HCT116 (cell line): ENCODE results near the gene SMARCAD1. TPM values are rescaled to one million over a fixed set of nuclear protein-coding genes. Genes with fewer than 3 reads are reported as not detected.

Experiments used
- ATAC-seq: fragments of 200-7000 bp; cut with Tn5 transposase; 2 replicates; pipeline ENCODE4 v1.9.1; 2020; ENCODE audit warnings: mild to moderate bottlenecking, moderate library complexity
- BruUV-seq: library from RNA; stranded (reverse); fragments of 400-500 nt; replicated peaks from 2 replicates; lab custom pipeline; 2021; lab: Mats Ljungman, UMichigan
- CTCF ChIA-PET: fragments of 300-600 bp; sonication (Branson Sonifier 250); formaldehyde crosslinking; loops from one replicate; lab custom pipeline; 2021; ENCODE audit warnings: antibody characterized with exemption; lab: Charles Lee
- POLR2A ChIA-PET: fragments of 300-600, 350-600 bp; sonication (Branson Sonifier 250); formaldehyde crosslinking; loops from one replicate; lab custom pipeline; 2021; ENCODE audit warnings: antibody characterized with exemption; lab: Charles Lee
- RAD21 ChIA-PET, 2 experiments: fragments of 300-600 bp; sonication (Branson Sonifier 250); formaldehyde crosslinking; loops; one replicate each; lab custom pipeline; 2023; ENCODE audit warnings: low total read pairs in 2 of 2; ENCODE audit not compliant: uncharacterized antibody in 2 of 2, unreplicated experiment in 2 of 2, low non-redundant PET in 1 of 2; lab: Charles Lee
- DNase-seq: peaks from one replicate; pipeline ENCODE4 v3.0.0-alpha.2; 2010; ENCODE audit warnings: low read depth, low spot score
- H2AFZ ChIP-seq: fragments of 200-600 bp; shearing (Covaris generic), sonication (generic); 2 replicates; pipeline ENCODE4 v1.6.1; 2017; ENCODE audit warnings: low read depth, mixed run types, mixed read lengths, antibody characterized with exemption, low read length; ENCODE audit not compliant: poor library complexity, severe bottlenecking
- H3K27ac ChIP-seq: 2 replicates; pipeline ENCODE4 v1.5.1; 2012; ENCODE audit warnings: low read depth, low read length
- H3K27me3 ChIP-seq: fragments of 200-600 bp; sonication (generic); 2 replicates; pipeline ENCODE4 v1.6.1; 2016; ENCODE audit warnings: mixed run types, low read length, mixed read lengths; ENCODE audit not compliant: insufficient read depth
- H3K36me3 ChIP-seq, 2 experiments: fragments of 200-500 bp in 1 of 2; fragments of 200-600 bp in 1 of 2; sonication (Bioruptor generic) in 1 of 2; sonication (generic) in 1 of 2; 2 replicates each; pipeline versions ENCODE4 v1.5.1 to v1.6.1; 2014 to 2016; ENCODE audit warnings: low read length in 2 of 2, inconsistent platforms in 1 of 2, mixed read lengths in 1 of 2, mixed run types in 1 of 2; ENCODE audit not compliant: insufficient read depth in 2 of 2, control insufficient read depth in 1 of 2
- H3K4me1 ChIP-seq, 2 experiments: fragments of 200-600 bp in 1 of 2; sonication (generic) in 1 of 2; 2 replicates each; pipeline versions ENCODE4 v1.5.1 to v1.6.1; 2012 to 2017; ENCODE audit warnings: low read length in 2 of 2, inconsistent platforms in 1 of 2, mild to moderate bottlenecking in 1 of 2, mixed read lengths in 1 of 2, mixed run types in 1 of 2, moderate library complexity in 1 of 2; ENCODE audit not compliant: insufficient read depth in 2 of 2, control insufficient read depth in 1 of 2
- H3K4me2 ChIP-seq: fragments of 200-600 bp; sonication (generic); 2 replicates; pipeline ENCODE4 v1.6.1; 2017; ENCODE audit warnings: mixed run types, low read length, mixed read lengths
- H3K4me3 ChIP-seq, 2 experiments: fragments of 200-600 bp in 1 of 2; sonication (generic) in 1 of 2; replicated peaks in 1 of 2; 2 replicates each; pipeline ENCODE4 v1.5.1; 2011 to 2016; ENCODE audit warnings: low read length in 2 of 2, control low read depth in 1 of 2, low read depth in 1 of 2, mild to moderate bottlenecking in 1 of 2, mixed read lengths in 1 of 2, mixed run types in 1 of 2
- H3K79me2 ChIP-seq: fragments of 200-600 bp; sonication (generic); 2 replicates; pipeline ENCODE4 v1.6.1; 2017; ENCODE audit warnings: mild to moderate bottlenecking, mixed run types, low read length, moderate library complexity, mixed read lengths; ENCODE audit not compliant: insufficient read depth
- H3K9ac ChIP-seq: fragments of 200-600 bp; sonication (generic); 2 replicates; pipeline ENCODE4 v1.6.1; 2016; ENCODE audit warnings: low read length, mixed read lengths
- H3K9me2 ChIP-seq: fragments of 200-600 bp; sonication (generic), shearing (Covaris generic); 2 replicates; pipeline ENCODE4 v1.6.1; 2017; ENCODE audit warnings: mixed run types, mild to moderate bottlenecking, moderate library complexity; ENCODE audit not compliant: insufficient read depth
- H3K9me3 ChIP-seq, 2 experiments: fragments of 200-500 bp in 1 of 2; fragments of 200-600 bp in 1 of 2; sonication (Bioruptor generic) in 1 of 2; sonication (generic) in 1 of 2; 2 replicates each; pipeline ENCODE4 v1.6.1; 2014 to 2017; ENCODE audit warnings: low read length in 2 of 2, mixed read lengths in 2 of 2, inconsistent platforms in 1 of 2, low read depth in 1 of 2, mild to moderate bottlenecking in 1 of 2, mixed run types in 1 of 2, moderate library complexity in 1 of 2; ENCODE audit not compliant: control insufficient read depth in 1 of 2, insufficient read depth in 1 of 2
- H4K20me1 ChIP-seq: fragments of 200-600 bp; sonication (generic), shearing (Covaris generic); 2 replicates; pipeline ENCODE4 v1.6.1; 2017; ENCODE audit warnings: mixed run types, mild to moderate bottlenecking, moderate library complexity; ENCODE audit not compliant: insufficient read depth
- CTCF ChIP-seq, 3 experiments: fragments of 200-600 bp in 1 of 3; sonication (generic) in 1 of 3; IDR thresholded peaks in 2 of 3; conservative IDR thresholded peaks in 1 of 3; 2 replicates each; pipeline ENCODE4 v1.5.1; 2012 to 2017; ENCODE audit warnings: low read depth in 2 of 3, low read length in 2 of 3, antibody characterized with exemption in 1 of 3, borderline replicate concordance in 1 of 3, control low read depth in 1 of 3, mild to moderate bottlenecking in 1 of 3, mixed read lengths in 1 of 3, mixed run types in 1 of 3, moderate library complexity in 1 of 3; ENCODE audit not compliant: insufficient read depth in 1 of 3
- EGR1 ChIP-seq: IDR thresholded peaks from 2 replicates; pipeline ENCODE4 v1.6.1; 2012; ENCODE audit warnings: low read depth
- ELF1 ChIP-seq: IDR thresholded peaks from 2 replicates; pipeline ENCODE4 v1.6.1; 2012; ENCODE audit warnings: low read depth, borderline replicate concordance
- EZH2phosphoT487 ChIP-seq: fragments of 200-600 bp; IDR thresholded peaks from 2 replicates; pipeline ENCODE4 v1.6.1; 2018; ENCODE audit warnings: antibody characterized with exemption, borderline replicate concordance
- FOSL1 ChIP-seq: IDR thresholded peaks from 2 replicates; pipeline ENCODE4 v1.6.1; 2012; ENCODE audit warnings: low read depth
- JUND ChIP-seq: IDR thresholded peaks from 2 replicates; pipeline ENCODE4 v1.6.1; 2012
- MAX ChIP-seq: IDR thresholded peaks from 2 replicates; pipeline ENCODE4 v1.6.1; 2012
- POLR2AphosphoS5 ChIP-seq: IDR thresholded peaks from 2 replicates; pipeline ENCODE4 v1.6.1; 2011; ENCODE audit warnings: mild to moderate bottlenecking, low read depth, low read length, moderate library complexity
- SIN3A ChIP-seq: IDR thresholded peaks from 2 replicates; pipeline ENCODE4 v1.6.1; 2012; ENCODE audit warnings: low read depth
- SP1 ChIP-seq: IDR thresholded peaks from 2 replicates; pipeline ENCODE4 v1.6.1; 2012; ENCODE audit warnings: low read depth
- TCF7L2 ChIP-seq: IDR thresholded peaks from 2 replicates; pipeline ENCODE4 v1.7.0; 2011; ENCODE audit warnings: borderline replicate concordance, inconsistent platforms; ENCODE audit not compliant: insufficient read depth, insufficient read length; ENCODE audit errors: extremely low read depth
- intact Hi-C: fragments of 100-400 bp; cut with micrococcal nuclease; formaldehyde crosslinking; loops from 2 replicates; pipeline ENCODE4 v1.10.0; 2022
- total RNA-seq: library from RNA; stranded (reverse); gene quantifications from one replicate; pipeline ENCODE4 v1.2.1, GENCODE V29; 2021; ENCODE audit not compliant: unreplicated experiment

Gene SMARCAD1
- total RNA-seq, 1 experiment from 2014 or later, result 33.6 TPM

GRCh38 chr4:94208918-94209317 lies 1.3 kb downstream of the SMARCAD1 start:
- intact Hi-C loops, result no loop called here
- ATAC-seq, result no peak
- peaks cover 61% of the 10 kb centered on the region for H3K79me2 ChIP-seq
- no peaks in the 10 kb centered on the region for H3K9me3 ChIP-seq
- peaks cover 22 to 34% of the 10 kb centered on the region in 2 experiments for H3K36me3 ChIP-seq
- no peak overlapping the region for H3K27ac ChIP-seq
- peaks cover 4 to 7% of the 10 kb centered on the region in 2 experiments; a peak in 3 of 4 replicates for H3K4me1 ChIP-seq
- H3K27me3 ChIP-seq, result no peaks in the 10 kb centered on the region
- ChIA-PET CTCF (no interaction called here), POLR2A (no interaction called here), RAD21 (no interaction called here)
- no peak for DNase-seq
- TF ChIP-seq SP1 (no peak), MAX (no peak), SIN3A (no peak), CTCF (IDR thresholded peaks at IDR 0.05 in 2 of 3, conservative IDR thresholded peaks at IDR 0.05 in 1 of 3; ENCODE audit: borderline replicate concordance in 1 of 3, insufficient read depth in 1 of 3, low read depth in 2 of 3, low read length in 2 of 3) (no peak), TCF7L2 (no peak), EZH2phosphoT487 (no peak), EGR1 (no peak), ELF1 (no peak), JUND (no peak), FOSL1 (no peak), POLR2AphosphoS5 (no peak)
- peak overlapping the region; percentile 88 for H3K9ac ChIP-seq
- peak overlapping the region; percentile 60 to 75 for H3K4me3 ChIP-seq
- no peak overlapping the region for H2AFZ ChIP-seq
- no TSS peak for BruUV-seq
- no peaks in the 10 kb centered on the region for H4K20me1 ChIP-seq
- peak overlapping the region; percentile 66 for H3K4me2 ChIP-seq
- H3K9me2 ChIP-seq, result no peaks in the 10 kb centered on the region
